ENCODE results near the gene SIL1. TPM values are rescaled to one million over a fixed set of nuclear protein-coding genes. Genes with fewer than 3 reads are reported as not detected.

The SIL1 gene
- total and polyA plus RNA-seq, 2 donors (not counting 3 experiments of a cell fraction or from before 2014, with no cell fraction given) = 47.6 to 67.2 TPM

- BruUV-seq (replicated peaks) = no TSS peak
- Histone ChIP-seq H3K9ac (replicated peaks; ENCODE audit: extremely low read depth, insufficient read depth, low read length) (no peak overlapping the region), H4K20me1 (replicated peaks; ENCODE audit: control insufficient read depth, extremely low read depth, insufficient read depth, low read length) (no peaks in the 10 kb centered on the region), H3K36me3 (ENCODE audit: control insufficient read depth in 2 of 2, extremely low read depth in 1 of 2, insufficient read depth in 2 of 2, low read length in 2 of 2) (no peaks in the 10 kb centered on the region), H3K4me2 (ENCODE audit: insufficient read depth, low read length) (no peak overlapping the region), H3K79me2 (ENCODE audit: control insufficient read depth, insufficient read depth, low read length) (no peaks in the 10 kb centered on the region), H2AFZ (ENCODE audit: low read depth, low read length) (no peak overlapping the region), H3K4me3 (replicated peaks in 1 of 3; ENCODE audit: insufficient read depth in 1 of 3, low read depth in 1 of 3, low read length in 3 of 3) (no peak overlapping the region), H3K9me3 (replicated peaks; ENCODE audit: control insufficient read depth, insufficient read depth, low read length) (no peaks in the 10 kb centered on the region), H3K9me1 (replicated peaks; ENCODE audit: control insufficient read depth, extremely low read depth, insufficient read depth, low read length) (no peaks in the 10 kb centered on the region), H3K27me3 (ENCODE audit: control insufficient read depth in 2 of 2, insufficient read depth in 2 of 2, low read length in 2 of 2) (no peaks in the 10 kb centered on the region), H3K4me1 (ENCODE audit: control insufficient read depth, extremely low read depth, insufficient read depth, low read length) (peaks cover 8% of the 10 kb centered on the region), H3K27ac (ENCODE audit: insufficient read depth, low read depth, low read length) (no peak overlapping the region)
- dilution Hi-C loops (cut with MboI; ENCODE audit: extremely low pct_ligation_motif_present, low sequenced_read_pairs) = no loop called here
- TF ChIP-seq CTCF (IDR thresholded peaks at IDR 0.05; ENCODE audit: extremely low read depth in 1 of 2, insufficient read depth in 1 of 2, low read depth in 1 of 2, low read length in 2 of 2) = no peak
- no peak for TF ChIP-seq MYC (IDR thresholded peaks at IDR 0.05; ENCODE audit: low read depth, low read length)
- no peak for TF ChIP-seq FOS (IDR thresholded peaks at IDR 0.05; ENCODE audit: borderline replicate concordance, insufficient read depth, low read length)
- no peak for TF ChIP-seq POLR2AphosphoS5 (IDR thresholded peaks at IDR 0.05; ENCODE audit: insufficient read depth, low read depth, low read length)
- no peak for TF ChIP-seq GATA2 (IDR thresholded peaks at IDR 0.05; ENCODE audit: insufficient read depth, insufficient read length, low read depth, low read length)
- TF ChIP-seq EZH2 (IDR thresholded peaks at IDR 0.05; ENCODE audit: borderline replicate concordance, low read depth, low read length, severe bottlenecking) = no peak
- intact Hi-C loops (cut with micrococcal nuclease) = no loop called here
- no peak for DNase-seq (ENCODE audit: low read depth, low spot score)
- ChIA-PET POLR2A (no interaction called here), CTCF (no interaction called here)
- no peak for FAIRE-seq
These were observed 216.6 kb downstream of the SIL1 start for GRCh38 chr5:138981586-138981985.

GRCh38 chr5:138981131-138981530 lies 217.0 kb downstream of the SIL1 start:
- H3K36me3 ChIP-seq (ENCODE audit: control insufficient read depth in 2 of 2, extremely low read depth in 1 of 2, insufficient read depth in 2 of 2, low read length in 2 of 2) = no peaks in the 10 kb centered on the region
- TF ChIP-seq JUN (IDR thresholded peaks at IDR 0.05; ENCODE audit: borderline replicate concordance, insufficient read depth, insufficient read length, low read depth) = no peak
- TF ChIP-seq POLR2AphosphoS5 (IDR thresholded peaks at IDR 0.05; ENCODE audit: insufficient read depth, low read depth, low read length) = no peak
- TF ChIP-seq FOS (IDR thresholded peaks at IDR 0.05; ENCODE audit: borderline replicate concordance, insufficient read depth, low read length) = no peak
- TF ChIP-seq EZH2 (IDR thresholded peaks at IDR 0.05; ENCODE audit: borderline replicate concordance, low read depth, low read length, severe bottlenecking) = no peak
- TF ChIP-seq POLR2A (IDR thresholded peaks at IDR 0.05; ENCODE audit: low read depth, low read length) = no peak
- no peak for TF ChIP-seq MAX (IDR thresholded peaks at IDR 0.05; ENCODE audit: insufficient read depth, insufficient read length)
- TF ChIP-seq GATA2 (IDR thresholded peaks at IDR 0.05; ENCODE audit: insufficient read depth, insufficient read length, low read depth, low read length) = no peak
- TF ChIP-seq CTCF (IDR thresholded peaks at IDR 0.05; ENCODE audit: extremely low read depth in 1 of 2, insufficient read depth in 1 of 2, low read depth in 1 of 2, low read length in 2 of 2) = no peak
- TF ChIP-seq MYC (IDR thresholded peaks at IDR 0.05; ENCODE audit: low read depth, low read length) = no peak
- H4K20me1 ChIP-seq (replicated peaks; ENCODE audit: control insufficient read depth, extremely low read depth, insufficient read depth, low read length) = no peaks in the 10 kb centered on the region
- H3K9ac ChIP-seq (replicated peaks; ENCODE audit: extremely low read depth, insufficient read depth, low read length) = no peak overlapping the region
- no TSS peak for BruUV-seq (replicated peaks)
- POLR2A ChIA-PET = interaction anchor here (0.6 kb wide), 1 partner anchor 18 kb away, joined by 3 read pairs; no protein-coding TSS in a partner anchor
- intact Hi-C loops (cut with micrococcal nuclease) (no loop called here), dilution Hi-C loops (cut with MboI; ENCODE audit: extremely low pct_ligation_motif_present, low sequenced_read_pairs) (no loop called here)
- DNase-seq (ENCODE audit: low read depth, low spot score) (no peak), FAIRE-seq (no peak)
- no peaks in the 10 kb centered on the region for H3K9me1 ChIP-seq (replicated peaks; ENCODE audit: control insufficient read depth, extremely low read depth, insufficient read depth, low read length)
- CTCF ChIA-PET = no interaction called here
- no peaks in the 10 kb centered on the region for H3K27me3 ChIP-seq (ENCODE audit: control insufficient read depth in 2 of 2, insufficient read depth in 2 of 2, low read length in 2 of 2)
- no peaks in the 10 kb centered on the region for H3K79me2 ChIP-seq (ENCODE audit: control insufficient read depth, insufficient read depth, low read length)
- H3K27ac ChIP-seq (ENCODE audit: insufficient read depth, low read depth, low read length) = no peak overlapping the region
- H3K9me3 ChIP-seq (replicated peaks; ENCODE audit: control insufficient read depth, insufficient read depth, low read length) = no peaks in the 10 kb centered on the region
- no peak overlapping the region for H2AFZ ChIP-seq (ENCODE audit: low read depth, low read length)
- peaks cover 8% of the 10 kb centered on the region for H3K4me1 ChIP-seq (ENCODE audit: control insufficient read depth, extremely low read depth, insufficient read depth, low read length)
- no peak overlapping the region for H3K4me2 ChIP-seq (ENCODE audit: insufficient read depth, low read length)
- H3K4me3 ChIP-seq (replicated peaks in 1 of 3; ENCODE audit: insufficient read depth in 1 of 3, low read depth in 1 of 3, low read length in 3 of 3) = no peak overlapping the region
